ENCODE measurements around the gene SLC25A25. TPM values are rescaled to one million over a fixed set of nuclear protein-coding genes. Genes with fewer than 3 reads are reported as not detected.

The SLC25A25 gene
- total RNA-seq, 2 donors from 2014 or later, result 20.5 to 26.2 TPM

GRCh38 chr9:128148509-128149000 is 80.5 kb downstream of the SLC25A25 start:
- DNase-seq (no peak), ATAC-seq (no peak)
- intact Hi-C loops (cut with DNase I, micrococcal nuclease), result no loop called here

- DNase-seq, result peak; percentile 52 to 89
- peak; percentile 76 for ATAC-seq
- intact Hi-C loops (cut with DNase I, micrococcal nuclease), result no loop called here
These were observed 81.1 kb downstream of the SLC25A25 start, which contains the start of gene LCN2 for GRCh38 chr9:128149001-128149701. Gene LCN2, plus strand, starts transcription at chr9:128149453. Its CDS starts 73 bp downstream, at chr9:128149526.

- no peak for ATAC-seq
- intact Hi-C loops (cut with DNase I, micrococcal nuclease), result no loop called here
- DNase-seq, result peak in 1 of 2 donors; percentile 9
These were observed 82.0 kb downstream of the SLC25A25 start for GRCh38 chr9:128149951-128150593.

- intact Hi-C loops (cut with DNase I, micrococcal nuclease), result no loop called here
- DNase-seq (peak; percentile 49 to 75), ATAC-seq (peak; percentile 24)
These were observed 82.7 kb downstream of the SLC25A25 start for GRCh38 chr9:128150594-128151308.

GRCh38 chr9:128151309-128152132 is 83.5 kb downstream of the SLC25A25 start:
- intact Hi-C loops (cut with DNase I, micrococcal nuclease), result no loop called here
- DNase-seq (no peak), ATAC-seq (no peak)

- ATAC-seq (no peak), DNase-seq (no peak)
- intact Hi-C loops (cut with DNase I, micrococcal nuclease), result no loop called here
These were observed 84.4 kb downstream of the SLC25A25 start for GRCh38 chr9:128152133-128153059.

- DNase-seq, result peak in 1 of 2 donors; percentile 19
- ATAC-seq, result no peak
- intact Hi-C loops (cut with DNase I, micrococcal nuclease), result no loop called here
These were observed 85.3 kb downstream of the SLC25A25 start for GRCh38 chr9:128153060-128153946.

GRCh38 chr9:128153947-128154695 is 86.1 kb downstream of the SLC25A25 start:
- ATAC-seq (no peak), DNase-seq (peak in 1 of 2 donors; percentile 25)
- intact Hi-C loops (cut with DNase I, micrococcal nuclease), result no loop called here

- DNase-seq (peak in 1 of 2 donors; percentile 14), ATAC-seq (no peak)
- intact Hi-C loops (cut with DNase I, micrococcal nuclease), result no loop called here
These were observed 87.9 kb downstream of the SLC25A25 start for GRCh38 chr9:128155736-128156500.

Other genes starting within 250 kb of the SLC25A25 start
- gene ENG, start 213.6 kb upstream of the SLC25A25 start, total RNA-seq, result 10 to 100 TPM; 15.1 to 26.5 TPM
- gene AK1, start 190.6 kb upstream of the SLC25A25 start, total RNA-seq, result 100 to 1,000 TPM; 114 to 141 TPM
- gene ST6GALNAC6, start 168.6 kb upstream of the SLC25A25 start, total RNA-seq, result 100 to 1,000 TPM; 222 to 302 TPM
- gene ST6GALNAC4, start 151.2 kb upstream of the SLC25A25 start, total RNA-seq, result 10 to 100 TPM; 37.5 to 46.9 TPM
- 1 to 10 TPM; 1.3 to 1.9 TPM for gene PIP5KL1, start 137.5 kb upstream of the SLC25A25 start, total RNA-seq
- 10 to 100 TPM; 25.1 to 28.6 TPM for gene DPM2, start 130.4 kb upstream of the SLC25A25 start, total RNA-seq
- 100 to 1,000 TPM; 157 to 175 TPM for gene EEIG1, start 87.2 kb upstream of the SLC25A25 start, total RNA-seq
- gene NAIF1, start 912 bp upstream of the SLC25A25 start, total RNA-seq, result 10 to 100 TPM in 1 of 2 donors, 1 to 10 TPM in 1; 10.0 to 10.5 TPM
- 100 to 1,000 TPM in 1 of 2 donors, 10 to 100 TPM in 1; 84.2 to 113 TPM for gene PTGES2, start 59.5 kb downstream of the SLC25A25 start, total RNA-seq
- 100 to 1,000 TPM in 1 of 2 donors, 10 to 100 TPM in 1; 12.3 to 358 TPM for gene LCN2, start 81.2 kb downstream of the SLC25A25 start, total RNA-seq
- 10 to 100 TPM; 35.6 to 50.5 TPM for gene BBLN, start 92.0 kb downstream of the SLC25A25 start, total RNA-seq
- 100 to 1,000 TPM in 1 of 2 donors, 10 to 100 TPM in 1; 88.9 to 103 TPM for gene CIZ1, start 123.3 kb downstream of the SLC25A25 start, total RNA-seq
- gene DNM1, start 135.1 kb downstream of the SLC25A25 start, total RNA-seq, result 1 to 10 TPM; 3.8 to 7.8 TPM
- gene GOLGA2, start 207.8 kb downstream of the SLC25A25 start, total RNA-seq, result 100 to 1,000 TPM in 1 of 2 donors, 10 to 100 TPM in 1; 83.6 to 104 TPM
- 10 to 100 TPM; 11.0 to 13.2 TPM for gene SWI5, start 208.0 kb downstream of the SLC25A25 start, total RNA-seq